Suprapubic skin (tissue), 4 donors: ENCODE results near the gene FSTL1. TPM values are rescaled to one million over a fixed set of nuclear protein-coding genes. Genes with fewer than 3 reads are reported as not detected.
A peak's percentile ranks its signal among the peaks of the same experiment; 100 is the strongest.

Experiments
- DNase-seq, 2 donors: peaks; one replicate each; pipeline ENCODE4 v3.0.0-alpha.2; 2019; ENCODE audit warnings: low spot score in 2 of 2
- H3K27ac ChIP-seq: fragments of 200-600 bp; sonication (generic); one replicate; pipeline ENCODE4 v1.5.1; 2019
- H3K27me3 ChIP-seq: fragments of 200-600 bp; sonication (generic); one replicate; pipeline ENCODE4 v1.5.1; 2019
- H3K36me3 ChIP-seq: fragments of 200-600 bp; sonication (generic); one replicate; pipeline ENCODE4 v1.5.1; 2019
- H3K4me1 ChIP-seq: fragments of 200-600 bp; sonication (generic); one replicate; pipeline ENCODE4 v1.5.1; 2019
- H3K4me3 ChIP-seq: fragments of 200-600 bp; sonication (generic); one replicate; pipeline ENCODE4 v1.5.1; 2019; ENCODE audit warnings: mild to moderate bottlenecking
- H3K9me3 ChIP-seq: fragments of 200-600 bp; sonication (generic); one replicate; pipeline ENCODE4 v1.5.1; 2019
- CTCF ChIP-seq, 2 donors: fragments of 200-600 bp in 1 of 2; fragments of 450-650 bp in 1 of 2; sonication (generic) in 1 of 2; IDR thresholded peaks; one replicate each; pipeline ENCODE4 v1.5.1; 2016 to 2019; ENCODE audit warnings: antibody characterized with exemption in 2 of 2, mild to moderate bottlenecking in 1 of 2, moderate library complexity in 1 of 2
- EP300 ChIP-seq: sonication (generic); formaldehyde crosslinking; IDR thresholded peaks from one replicate; pipeline ENCODE4 v1.6.1; 2017; ENCODE audit warnings: antibody characterized with exemption
- POLR2A ChIP-seq, 2 donors: fragments of 450-650 bp; IDR thresholded peaks; one replicate each; pipeline ENCODE4 v1.6.1; 2017; ENCODE audit warnings: antibody characterized with exemption in 2 of 2, mild to moderate bottlenecking in 2 of 2, moderate library complexity in 2 of 2
- POLR2AphosphoS5 ChIP-seq, 3 donors: sonication (generic); formaldehyde crosslinking; IDR thresholded peaks; one replicate each; pipeline ENCODE4 v1.6.1; 2017; ENCODE audit warnings: antibody characterized with exemption in 3 of 3
- WGBS: methylation state at CpG from one replicate; pipeline ENCODE4 v1.1.5; 2018; 5-methylcytosine and 5-hydroxymethylcytosine counted together
- total RNA-seq, 4 donors: library from RNA; depleted of rRNA; stranded (reverse); fragments of >200 nt; gene quantifications; one replicate each; pipeline ENCODE4 v1.1.0, GENCODE V29; 2016

FSTL1 gene
- total RNA-seq, 4 donors from 2014 or later = 58.3 to 75.3 (median 63.9) TPM

GRCh38 chr3:120416868-120417267 lies 33.9 kb downstream of the FSTL1 start:
- H3K9me3 ChIP-seq = no peaks in the 10 kb centered on the region
- peaks cover 40% of the 10 kb centered on the region for H3K4me1 ChIP-seq

GRCh38 chr3:120415756-120416155 lies 35.0 kb downstream of the FSTL1 start:
- Histone ChIP-seq H3K27ac (no peak overlapping the region), H3K4me3 (no peak overlapping the region), H3K9me3 (no peaks in the 10 kb centered on the region), H3K36me3 (peaks cover 15% of the 10 kb centered on the region), H3K27me3 (no peaks in the 10 kb centered on the region), H3K4me1 (peaks cover 32% of the 10 kb centered on the region)
- DNase-seq = no peak
- 77% methylated on average over 6 of the region's 6 CpGs for WGBS
- TF ChIP-seq EP300 (no peak), POLR2AphosphoS5 (IDR thresholded peaks at IDR 0.05) (no peak), CTCF (IDR thresholded peaks at IDR 0.05) (no peak)

More at GRCh38 chr3:120416868-120417267, 33.9 kb downstream of the FSTL1 start:
- H3K36me3 ChIP-seq = peaks cover 4% of the 10 kb centered on the region
- WGBS = 21% methylated on average over 2 of the region's 2 CpGs
- H3K27ac ChIP-seq = peak overlapping the region; percentile 17
- DNase-seq = no peak
- H3K4me3 ChIP-seq = peak overlapping the region; percentile 34
- no peaks in the 10 kb centered on the region for H3K27me3 ChIP-seq
- no peak for TF ChIP-seq EP300
- TF ChIP-seq CTCF (IDR thresholded peaks at IDR 0.05) = no peak
- no peak for TF ChIP-seq POLR2AphosphoS5 (IDR thresholded peaks at IDR 0.05)
- no peak for TF ChIP-seq POLR2A (IDR thresholded peaks at IDR 0.05)

- TF ChIP-seq POLR2AphosphoS5 (IDR thresholded peaks at IDR 0.05) (no peak), CTCF (IDR thresholded peaks at IDR 0.05) (no peak), EP300 (no peak)
- WGBS = 70% methylated on average over 1 of the region's 1 CpG
- H3K27ac ChIP-seq = no peak overlapping the region
- no peak overlapping the region for H3K4me3 ChIP-seq
- no peaks in the 10 kb centered on the region for H3K27me3 ChIP-seq
- H3K9me3 ChIP-seq = no peaks in the 10 kb centered on the region
- peaks cover 63% of the 10 kb centered on the region for H3K36me3 ChIP-seq
- no peaks in the 10 kb centered on the region for H3K4me1 ChIP-seq
- no peak for DNase-seq
Measured at GRCh38 chr3:120410541-120410940, 40.3 kb downstream of the FSTL1 start.

- H3K27me3 ChIP-seq = no peaks in the 10 kb centered on the region
- H3K4me1 ChIP-seq = no peaks in the 10 kb centered on the region
- TF ChIP-seq POLR2A (IDR thresholded peaks at IDR 0.05) (no peak), CTCF (IDR thresholded peaks at IDR 0.05) (no peak), EP300 (no peak), POLR2AphosphoS5 (IDR thresholded peaks at IDR 0.05) (no peak)
- H3K36me3 ChIP-seq = peaks cover 67% of the 10 kb centered on the region
- no peak for DNase-seq
- H3K4me3 ChIP-seq = no peak overlapping the region
- H3K27ac ChIP-seq = no peak overlapping the region
- WGBS = 80% methylated on average over 3 of the region's 3 CpGs
- H3K9me3 ChIP-seq = no peaks in the 10 kb centered on the region
Measured at GRCh38 chr3:120410116-120410515, 40.7 kb downstream of the FSTL1 start.

GRCh38 chr3:120407508-120408287 lies 43.1 kb downstream of the FSTL1 start:
- no peaks in the 10 kb centered on the region for H3K4me1 ChIP-seq
- 67% methylated on average over 2 of the region's 2 CpGs for WGBS
- no peaks in the 10 kb centered on the region for H3K9me3 ChIP-seq
- peaks cover 88% of the 10 kb centered on the region for H3K36me3 ChIP-seq
- no peak overlapping the region for H3K4me3 ChIP-seq
- H3K27ac ChIP-seq = no peak overlapping the region
- TF ChIP-seq EP300 = no peak
- no peak for TF ChIP-seq POLR2AphosphoS5 (IDR thresholded peaks at IDR 0.05)
- no peak for TF ChIP-seq POLR2A (IDR thresholded peaks at IDR 0.05)
- no peak for TF ChIP-seq CTCF (IDR thresholded peaks at IDR 0.05)
- DNase-seq = no peak
- no peaks in the 10 kb centered on the region for H3K27me3 ChIP-seq
